ENCODE measurements around the gene DEGS2. TPM values are rescaled to one million over a fixed set of nuclear protein-coding genes. Genes with fewer than 3 reads are reported as not detected.

DEGS2 gene
- polyA plus RNA-seq, 5 donors: 2.3 to 9.9 (median 5.8) TPM

DNA sequence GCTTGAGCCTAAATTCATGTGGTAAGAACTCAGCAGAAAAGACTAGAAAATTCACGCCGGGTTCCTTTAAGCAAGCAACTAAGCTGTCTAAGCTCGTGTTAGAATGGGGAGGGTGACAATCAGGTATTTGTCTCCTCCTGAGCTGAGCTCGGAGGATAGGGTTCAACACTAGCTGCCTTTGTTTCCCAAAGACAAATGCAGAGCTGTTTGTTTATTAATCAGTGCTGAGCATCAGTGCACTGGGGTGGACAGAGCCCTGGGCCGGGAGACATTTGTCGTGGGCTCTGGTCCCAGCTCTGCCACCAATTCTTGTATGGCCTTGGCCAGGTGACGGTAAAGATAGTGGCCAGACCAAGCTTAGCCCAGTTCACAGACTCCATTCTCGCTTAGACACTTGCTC is 43.7 kb downstream of the DEGS2 start:
- no peak for DNase-seq

DNA sequence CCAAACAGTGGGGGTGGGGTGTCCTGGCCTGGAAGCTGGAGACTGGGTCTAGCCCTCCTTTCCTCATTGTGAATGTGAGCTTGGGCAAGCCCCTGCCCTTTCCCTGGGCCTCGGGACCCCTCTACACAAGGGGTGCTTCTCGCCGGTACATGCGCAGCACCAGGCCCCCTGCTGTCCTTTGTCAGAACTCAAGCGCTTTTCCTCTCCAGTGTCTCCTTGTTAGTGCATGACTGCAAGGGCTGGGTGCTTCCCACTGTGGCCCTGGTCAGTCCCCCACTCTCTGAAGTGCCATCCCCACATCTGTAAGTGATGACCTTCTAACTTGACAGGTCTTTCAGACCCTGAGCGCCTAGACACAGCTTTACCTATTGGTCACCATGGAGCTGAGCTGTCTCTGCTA is 44.2 kb downstream of the DEGS2 start:
- no peak for DNase-seq

DNA sequence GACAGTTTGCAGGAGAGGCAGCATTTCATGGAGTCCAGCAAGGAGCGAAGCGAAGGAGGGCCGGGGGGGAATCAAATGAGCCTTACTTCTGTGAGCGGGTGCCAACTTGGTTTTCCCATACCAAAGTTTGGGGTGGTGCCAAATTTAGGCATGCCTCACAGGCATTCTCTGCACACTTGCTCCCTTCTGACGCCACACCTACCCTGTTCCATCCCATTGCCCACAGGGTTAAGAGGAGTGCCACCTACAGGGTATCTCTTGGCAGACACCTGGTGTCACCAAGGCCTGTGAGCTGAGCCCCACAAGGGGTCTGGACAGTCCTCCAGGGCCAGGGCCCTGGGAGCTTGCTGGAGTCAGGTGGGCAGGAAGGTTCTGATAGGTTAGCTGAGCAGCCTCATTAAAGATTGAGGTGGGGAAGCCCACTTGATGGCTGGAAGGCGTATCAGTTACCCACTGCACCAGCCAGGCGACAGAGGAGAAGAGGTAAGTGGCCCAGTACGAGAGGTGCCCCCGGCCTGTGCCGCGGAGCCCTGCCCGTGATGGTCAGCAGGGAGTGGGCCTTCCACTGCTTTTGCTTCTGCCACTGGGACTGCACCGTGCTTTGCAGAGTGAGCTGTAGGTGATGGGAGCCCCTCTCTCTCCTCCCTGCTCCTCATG is 45.2 kb downstream of the DEGS2 start:
- DNase-seq: no peak

DNA sequence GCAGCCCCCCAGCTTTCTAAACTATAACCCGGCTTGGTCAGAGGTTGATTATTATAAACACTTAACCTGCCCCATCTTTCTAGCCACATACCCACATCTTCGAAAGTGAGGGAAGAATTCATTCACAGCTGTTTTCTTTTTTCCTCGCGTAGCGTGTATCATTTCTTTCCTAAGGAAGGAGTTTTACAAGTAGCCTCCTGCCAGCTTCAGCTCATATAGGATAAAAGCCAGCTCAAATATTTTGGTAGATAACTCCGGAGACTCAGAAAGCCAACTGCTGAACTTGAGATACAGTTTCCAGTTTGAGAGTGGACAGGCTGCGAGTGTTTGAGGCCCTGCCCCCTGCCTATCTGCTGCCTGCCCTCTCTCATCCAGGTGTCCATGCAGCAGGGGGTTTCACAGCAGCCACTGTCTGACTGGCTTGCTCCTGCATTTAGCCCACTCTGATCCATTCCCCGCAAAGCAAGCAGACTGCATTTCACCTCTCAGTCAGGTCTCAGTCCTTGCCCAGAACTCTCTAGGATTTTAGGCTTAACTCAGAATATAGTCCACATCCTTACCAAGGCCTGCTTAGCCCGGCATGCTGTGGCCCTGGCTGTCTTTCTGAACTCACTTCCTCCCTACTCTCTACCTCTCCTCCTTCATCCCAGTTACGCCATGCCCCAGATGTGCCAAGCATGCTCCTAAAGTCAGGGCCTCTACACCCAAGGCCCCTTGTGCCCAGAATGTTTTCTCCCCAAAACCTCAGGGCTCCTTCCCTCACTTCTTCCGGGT is 47.3 kb downstream of the DEGS2 start:
- DNase-seq: peak in 1 of 2 donors; percentile 32

DNA sequence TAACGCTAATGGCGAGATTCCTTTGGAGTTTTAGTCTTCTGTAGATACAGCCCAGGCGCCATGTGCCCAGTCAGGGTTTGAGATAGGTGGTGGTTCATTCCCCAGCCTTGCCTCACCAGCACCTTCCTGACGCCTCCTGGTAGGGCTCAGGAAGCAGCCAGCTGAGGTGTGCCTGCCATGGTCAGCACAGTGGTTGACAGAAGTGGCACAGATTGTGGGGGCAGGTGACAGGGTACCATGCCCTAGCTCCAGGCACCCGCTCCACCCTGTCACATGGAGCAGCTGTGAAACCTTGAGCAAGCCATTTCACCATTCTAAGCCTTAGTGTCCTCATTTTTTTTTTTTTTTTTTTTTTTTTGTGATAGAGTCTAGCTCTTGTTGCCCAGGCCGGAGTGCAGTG is 48.6 kb downstream of the DEGS2 start:
- no peak for DNase-seq

DNA sequence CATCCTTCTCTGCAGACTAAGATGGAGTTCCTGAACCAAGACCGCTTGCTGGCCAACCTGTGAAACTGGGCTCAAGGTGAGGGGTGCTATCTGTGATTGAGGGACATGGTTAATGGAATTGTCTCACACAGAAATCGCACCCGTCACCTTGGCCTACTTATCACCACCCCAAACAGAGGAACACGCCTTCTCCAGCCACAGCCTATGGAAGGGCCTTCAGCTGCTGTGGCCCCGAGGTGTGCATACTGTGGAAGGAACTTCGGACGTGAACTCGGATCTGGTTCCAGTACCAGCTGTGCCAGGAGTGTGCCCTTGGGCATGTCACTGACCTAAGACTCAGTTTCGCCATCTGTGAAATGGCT is 49.9 kb downstream of the DEGS2 start:
- DNase-seq: no peak

DNA sequence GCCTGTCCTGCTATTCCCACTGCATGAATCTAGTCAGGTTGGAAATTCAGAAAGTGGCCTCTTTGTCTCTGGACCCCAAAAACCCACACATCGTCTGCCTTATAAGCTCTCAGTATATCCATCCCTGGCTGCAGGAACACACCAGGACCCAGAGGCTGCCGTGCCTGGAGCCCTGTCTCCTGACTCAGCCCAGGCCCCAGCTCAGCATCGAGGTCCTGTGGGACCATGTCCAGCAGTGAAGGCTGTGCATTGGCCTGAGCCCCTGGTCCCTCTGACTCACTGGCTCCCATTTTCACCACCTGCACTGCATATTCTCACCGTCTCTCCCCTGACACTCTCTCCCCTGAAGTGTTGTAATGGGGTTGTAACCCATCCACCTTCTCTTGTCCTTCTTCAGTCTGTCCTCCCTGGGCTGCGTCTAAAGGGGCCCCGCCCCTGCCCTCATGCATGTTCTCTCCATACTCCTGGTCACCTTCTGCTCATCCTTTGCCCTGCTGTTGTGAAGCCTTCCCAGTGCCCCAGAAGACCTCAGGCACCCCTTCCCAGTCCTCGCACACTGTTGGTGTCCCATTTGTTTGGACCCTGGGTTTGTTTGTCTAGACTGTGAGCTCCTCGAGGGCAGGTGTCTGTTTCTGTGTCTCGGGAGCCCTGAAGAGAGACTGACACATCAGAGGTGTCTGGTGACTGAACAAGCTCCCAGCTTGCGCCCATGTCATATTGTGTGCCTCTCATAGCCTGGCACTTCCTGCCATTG is 50.4 kb downstream of the DEGS2 start:
- no peak for DNase-seq

DNA sequence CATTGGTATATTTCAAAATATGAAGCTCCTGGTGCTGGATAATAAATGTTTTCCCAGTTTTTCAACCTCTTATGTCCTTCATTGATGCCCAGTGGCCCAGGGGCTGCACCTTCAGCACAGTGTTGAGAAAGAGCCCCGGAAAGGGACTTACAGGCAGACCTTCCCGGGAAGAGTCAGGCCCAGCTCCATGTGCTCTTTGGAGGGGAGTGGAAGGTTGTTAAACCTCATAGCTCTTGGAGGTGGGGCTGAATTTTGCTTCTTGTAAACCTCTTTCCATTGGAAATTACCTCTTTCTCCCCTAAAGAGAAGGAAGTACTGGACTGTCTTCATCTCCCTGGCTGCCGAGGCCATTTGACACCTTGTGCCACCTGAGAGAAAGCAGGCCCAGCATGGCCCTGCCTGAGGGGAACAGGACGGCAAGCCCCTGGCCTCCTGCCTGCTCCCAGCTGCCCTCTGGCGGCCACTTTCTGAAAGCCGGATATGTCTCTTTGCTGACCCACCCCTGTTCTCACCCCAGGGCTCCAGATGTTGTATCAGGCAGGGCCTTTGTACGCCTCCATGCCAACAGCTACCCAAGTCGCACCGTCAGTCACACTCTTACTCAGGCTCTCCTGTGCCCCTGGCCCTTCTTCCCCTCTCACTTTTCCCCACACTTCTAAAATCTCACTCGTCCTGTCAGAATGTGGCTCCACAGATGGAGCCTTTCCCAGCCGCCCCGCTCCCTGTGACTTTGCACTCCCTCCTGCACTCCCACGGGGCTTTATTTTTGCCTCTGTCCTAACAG is 51.2 kb downstream of the DEGS2 start:
- DNase-seq: peak; percentile 75 to 82

DNA sequence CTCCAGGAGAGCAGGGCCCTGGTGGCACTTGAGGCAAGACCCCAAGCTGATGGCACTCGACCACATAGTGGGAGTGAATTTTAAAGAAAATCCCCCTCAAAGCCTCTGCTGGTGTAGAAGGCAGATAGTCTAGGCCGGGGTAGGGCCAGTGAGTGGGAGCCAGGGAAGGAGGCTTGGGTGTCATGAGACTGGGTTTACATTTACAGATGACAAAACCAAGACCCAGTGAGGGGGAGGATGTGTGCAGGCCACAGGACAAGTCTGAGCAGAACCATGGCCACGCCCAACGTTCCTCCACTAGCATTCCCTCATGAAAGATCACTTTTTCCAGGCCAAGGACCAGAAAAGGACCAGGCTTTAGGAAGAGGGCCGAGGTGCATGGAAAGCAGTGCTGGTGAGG is 52.2 kb downstream of the DEGS2 start:
- DNase-seq: no peak

DNA sequence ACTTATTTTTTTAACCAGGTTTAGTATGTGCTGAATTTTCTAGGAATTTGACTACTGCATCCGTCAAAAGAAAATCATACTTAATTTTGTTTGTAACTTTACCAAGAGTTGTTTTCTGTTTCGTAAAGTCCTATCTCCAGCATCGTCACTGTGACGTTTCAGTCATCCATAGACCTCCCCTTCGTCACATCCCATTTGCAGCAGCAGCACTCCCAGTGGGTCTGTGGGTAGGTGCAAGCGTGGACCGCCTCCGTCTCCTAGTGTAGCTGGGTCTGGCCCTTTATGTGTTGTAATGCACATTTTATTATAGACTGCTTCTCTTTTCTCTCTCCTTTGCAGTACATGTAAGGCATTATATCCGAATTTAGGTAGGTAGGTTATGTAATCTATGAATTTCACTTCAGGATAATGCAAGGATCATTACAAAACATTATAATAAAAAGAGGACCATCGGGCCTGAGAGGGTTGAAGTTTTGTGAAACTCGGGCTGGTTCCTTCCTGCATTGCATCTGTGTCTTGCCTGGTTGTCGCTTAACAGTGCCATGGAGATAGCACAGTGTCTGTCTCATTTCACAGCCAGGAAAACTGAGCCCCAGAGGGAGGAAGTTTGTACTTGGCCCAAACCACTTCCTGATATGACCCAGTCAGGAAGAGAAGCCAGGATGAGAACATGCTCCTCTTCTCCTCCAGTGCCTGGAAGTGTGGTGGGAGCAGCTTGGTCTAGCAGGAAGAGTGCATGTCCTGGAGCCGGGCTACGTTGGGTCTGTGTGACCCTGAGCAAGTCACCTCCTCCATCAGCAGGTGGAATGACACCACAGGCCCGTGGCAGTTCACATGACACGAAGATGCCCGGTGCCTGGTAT is 53.0 kb downstream of the DEGS2 start:
- DNase-seq: no peak

DNA sequence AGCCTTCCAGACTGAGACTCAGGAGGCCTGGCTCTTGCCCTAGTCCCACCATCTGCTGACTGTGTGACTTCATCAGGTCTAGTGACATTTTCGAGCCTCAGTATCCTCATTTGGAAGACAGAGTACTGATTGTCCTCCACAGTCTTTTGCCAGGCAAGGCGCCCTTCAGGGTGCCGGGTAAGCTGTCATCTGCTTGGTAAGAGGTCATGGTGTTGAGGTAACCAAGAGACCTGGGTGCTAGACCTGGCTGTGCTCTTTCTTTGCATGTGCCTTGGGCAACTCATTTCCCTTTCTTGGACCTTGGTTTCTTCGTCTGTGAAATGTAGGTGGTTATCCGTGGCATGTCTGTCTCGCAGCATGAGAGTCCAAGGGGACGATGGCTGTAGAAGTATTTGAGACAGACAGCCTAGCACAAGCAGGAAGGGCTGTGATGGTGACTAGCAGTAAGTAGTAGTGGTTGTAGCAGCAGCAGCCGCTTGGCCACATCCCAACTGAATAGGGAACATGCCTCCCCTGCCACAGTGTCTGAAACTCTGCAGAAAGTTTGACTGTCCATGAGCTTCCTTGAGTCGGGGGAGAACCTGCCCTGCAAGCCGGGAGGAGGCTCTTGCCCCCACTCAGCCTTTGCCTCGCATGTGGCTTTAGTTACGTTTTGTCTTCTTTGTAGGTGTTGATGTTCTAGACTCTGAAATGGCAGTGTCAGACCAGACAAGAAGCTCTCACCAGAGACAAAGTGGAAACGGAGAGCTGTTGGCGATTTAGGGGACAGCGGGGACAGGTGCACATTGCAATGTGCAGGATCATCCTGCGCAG is 53.9 kb downstream of the DEGS2 start:
- DNase-seq: no peak

DNA sequence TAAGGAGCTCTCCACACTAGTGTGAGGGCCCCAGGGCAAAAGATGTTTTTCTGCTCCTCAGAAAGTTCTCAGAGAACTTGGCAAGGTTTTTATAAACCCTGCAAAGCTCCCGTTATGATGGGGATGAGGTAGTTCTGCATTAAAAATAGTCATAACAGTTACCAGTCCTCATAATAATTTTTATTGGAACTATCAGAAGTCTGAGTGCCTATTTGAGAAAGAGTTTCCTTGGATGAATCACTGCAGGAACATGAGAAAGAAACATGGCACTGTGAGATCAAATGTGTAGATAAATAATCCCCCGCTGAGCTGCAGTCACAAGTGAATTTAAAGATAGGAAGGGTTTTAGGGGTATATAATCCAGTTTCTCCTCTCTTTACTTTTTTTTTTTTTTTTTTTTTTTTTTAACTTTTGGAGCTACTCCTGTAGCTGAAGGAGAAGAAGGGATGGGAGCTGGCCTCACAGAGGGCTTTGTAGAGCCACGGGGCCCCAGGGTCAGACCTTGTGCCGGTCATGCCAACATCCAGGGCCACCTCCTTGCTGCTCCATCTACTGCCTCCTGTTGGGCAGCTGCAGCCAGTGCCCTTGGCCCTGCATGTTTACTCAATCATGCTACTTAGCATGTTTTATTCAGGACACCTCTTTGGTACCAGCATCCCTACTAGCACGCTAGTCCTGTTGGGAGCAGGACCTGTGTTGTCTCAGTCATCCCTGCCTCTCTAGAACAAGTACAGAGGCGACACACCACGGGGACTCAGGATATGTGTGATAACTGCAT is 54.7 kb downstream of the DEGS2 start:
- no peak for DNase-seq

DNA sequence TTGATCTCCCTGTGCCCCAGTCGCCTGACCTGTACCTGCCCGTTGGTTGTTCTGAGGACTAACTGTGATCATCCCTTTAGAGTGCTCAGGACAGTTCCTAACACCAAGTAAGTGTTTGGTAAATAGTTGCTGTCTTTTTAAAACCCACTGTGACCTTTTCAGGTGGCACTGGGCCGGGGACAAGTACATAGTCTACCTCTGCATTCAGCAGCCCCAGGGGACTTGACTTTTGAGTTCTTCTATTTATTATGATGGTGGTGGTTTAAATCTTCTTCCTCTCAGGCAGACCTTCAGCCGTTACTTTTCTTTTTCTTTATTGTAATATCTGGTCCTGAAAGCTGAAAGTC is 55.5 kb downstream of the DEGS2 start:
- DNase-seq: no peak

DNA sequence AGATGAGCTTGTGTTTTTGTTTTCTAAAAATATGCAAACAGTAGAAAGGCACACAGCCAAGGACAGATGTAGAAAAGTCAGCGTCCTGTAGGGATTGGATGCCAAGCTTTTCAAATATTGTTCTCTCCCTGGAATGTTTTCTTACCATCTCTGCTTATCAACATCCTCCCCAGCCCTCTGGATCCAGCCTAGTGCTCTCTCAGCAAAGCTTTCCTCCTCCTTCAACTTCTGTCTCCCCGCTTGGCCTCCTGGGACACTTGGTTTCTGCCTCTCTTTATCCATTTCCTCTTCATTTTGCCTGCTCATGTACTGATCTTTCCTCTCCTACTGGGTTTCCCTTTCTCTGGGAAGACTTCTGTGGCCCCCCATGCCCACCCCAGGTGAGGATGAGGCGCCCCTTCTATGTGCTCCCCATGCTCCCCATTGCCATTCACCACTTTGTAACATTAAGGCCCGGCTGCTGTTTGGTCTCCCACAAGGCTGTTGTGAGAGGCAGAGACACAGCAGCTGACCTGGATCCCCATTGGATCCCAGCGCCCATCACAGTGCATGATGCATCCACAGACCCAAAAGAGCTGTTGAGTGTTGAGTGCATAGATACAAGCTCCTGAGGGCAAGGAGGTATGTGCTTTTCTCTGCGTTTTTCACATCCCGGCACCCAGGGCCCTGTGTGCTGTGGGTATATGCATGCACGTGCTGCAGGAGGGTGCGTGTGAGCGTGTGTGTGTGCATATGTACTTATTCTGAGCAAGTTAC is 56.0 kb downstream of the DEGS2 start:
- no peak for DNase-seq

DNA sequence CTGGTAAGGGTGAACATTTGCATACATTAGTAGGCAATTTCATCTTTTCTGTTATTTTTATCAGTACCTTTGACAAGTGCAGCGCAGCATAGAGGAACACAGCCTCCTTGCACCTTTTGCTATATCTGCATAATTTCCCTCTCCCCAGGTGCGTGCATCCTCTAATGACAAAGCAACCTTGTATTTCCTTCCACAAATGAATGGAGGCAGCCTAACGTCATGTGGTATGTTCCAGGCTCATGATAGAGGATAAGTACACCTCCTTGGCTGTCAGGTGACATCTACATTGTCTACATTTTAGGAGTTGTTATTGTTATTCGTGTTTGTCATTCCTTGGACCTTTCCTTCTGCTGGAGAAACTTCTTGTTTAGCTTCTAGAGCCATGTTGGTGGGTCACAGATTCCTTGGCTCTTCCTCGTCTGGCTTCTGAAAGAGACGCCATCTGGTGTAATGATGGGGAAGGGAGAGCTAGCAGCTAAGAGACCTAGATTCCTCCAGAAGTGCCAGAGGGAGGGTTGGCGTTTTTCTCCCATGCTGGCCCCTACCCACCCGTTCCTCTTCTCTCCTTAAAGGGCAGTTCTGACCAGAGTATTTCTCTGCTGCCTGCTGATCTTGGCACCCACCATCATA is 57.2 kb downstream of the DEGS2 start:
- no peak for DNase-seq

DNA sequence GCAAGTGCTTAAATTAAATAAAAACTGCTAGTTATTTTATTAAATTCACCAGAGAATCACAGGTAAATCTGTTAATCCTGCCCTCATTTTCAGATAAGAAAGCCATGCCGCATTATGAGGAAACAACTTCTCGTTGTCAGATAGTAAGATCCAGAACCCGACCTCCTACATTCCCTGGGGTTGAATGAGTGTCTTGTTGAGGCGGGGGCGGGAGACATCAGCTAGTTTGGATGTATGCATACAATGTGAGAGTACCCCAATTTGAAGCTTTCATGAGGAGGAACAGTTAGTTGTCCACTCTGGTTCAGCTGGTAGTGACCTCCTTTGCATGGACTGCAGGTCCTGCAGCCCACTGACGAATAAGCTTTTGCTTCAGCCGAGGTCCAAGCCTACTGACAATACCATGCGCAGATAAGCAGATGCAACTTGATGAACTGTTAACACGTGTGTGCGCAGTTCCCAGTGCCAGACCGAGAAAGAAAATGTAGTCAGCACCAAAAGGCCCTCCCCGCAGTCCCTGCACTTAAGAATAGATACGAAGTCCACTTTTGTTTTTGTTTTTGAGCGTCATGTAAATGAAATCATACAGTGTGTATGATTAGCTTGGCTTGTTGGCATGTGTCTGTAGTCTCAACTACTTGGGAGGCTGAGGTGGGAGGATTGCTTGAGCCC is 59.3 kb downstream of the DEGS2 start:
- DNase-seq: no peak

DNA sequence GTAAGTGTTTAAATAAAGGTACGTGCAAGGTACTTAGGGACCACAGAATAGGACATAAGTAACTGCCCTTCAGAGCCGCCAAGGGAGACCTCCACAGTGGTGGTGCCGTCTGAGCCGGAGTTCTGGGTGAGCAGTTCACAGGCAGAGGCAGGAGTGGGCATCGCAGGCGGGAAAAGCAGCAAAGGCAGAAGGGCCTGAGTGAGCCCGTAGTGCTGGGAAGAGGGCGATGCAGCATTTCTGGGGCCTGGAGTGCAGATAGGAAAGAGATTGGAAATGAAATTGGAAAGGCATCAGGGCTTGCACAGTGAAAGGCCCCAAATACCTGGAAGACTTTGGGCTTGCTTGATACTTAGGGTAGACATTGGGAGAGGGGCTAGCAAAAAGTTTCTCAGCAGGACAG is 61.3 kb downstream of the DEGS2 start:
- no peak for DNase-seq

DNA sequence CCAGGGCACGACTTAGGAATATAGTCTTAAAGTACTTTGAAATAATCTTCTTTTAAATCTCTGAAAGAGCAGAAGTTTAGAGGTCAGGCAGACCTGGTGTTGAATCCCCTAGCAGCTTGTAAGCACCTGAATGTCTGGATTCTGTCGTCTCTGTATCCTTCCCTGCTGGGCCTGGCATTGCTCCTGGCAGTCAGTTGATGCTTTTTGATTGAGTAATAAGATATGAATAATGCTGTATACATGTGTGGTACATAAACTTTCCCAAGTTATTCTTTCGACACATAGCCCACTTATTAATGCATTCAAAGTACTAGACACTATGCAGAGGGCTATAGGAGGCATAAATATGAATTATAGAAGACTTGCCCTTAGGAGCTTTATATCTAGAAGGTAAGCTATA is 62.8 kb downstream of the DEGS2 start:
- no peak for DNase-seq

All from right lung (tissue), 5 donors.